Measurements from ENCODE around the gene MAP10. TPM values are rescaled to one million over a fixed set of nuclear protein-coding genes. Genes with fewer than 3 reads are reported as not detected.
A peak's percentile ranks its signal among the peaks of the same experiment; 100 is the strongest.

Gene MAP10
- polyA plus RNA-seq, 1 donor: 2.8 TPM

DNA sequence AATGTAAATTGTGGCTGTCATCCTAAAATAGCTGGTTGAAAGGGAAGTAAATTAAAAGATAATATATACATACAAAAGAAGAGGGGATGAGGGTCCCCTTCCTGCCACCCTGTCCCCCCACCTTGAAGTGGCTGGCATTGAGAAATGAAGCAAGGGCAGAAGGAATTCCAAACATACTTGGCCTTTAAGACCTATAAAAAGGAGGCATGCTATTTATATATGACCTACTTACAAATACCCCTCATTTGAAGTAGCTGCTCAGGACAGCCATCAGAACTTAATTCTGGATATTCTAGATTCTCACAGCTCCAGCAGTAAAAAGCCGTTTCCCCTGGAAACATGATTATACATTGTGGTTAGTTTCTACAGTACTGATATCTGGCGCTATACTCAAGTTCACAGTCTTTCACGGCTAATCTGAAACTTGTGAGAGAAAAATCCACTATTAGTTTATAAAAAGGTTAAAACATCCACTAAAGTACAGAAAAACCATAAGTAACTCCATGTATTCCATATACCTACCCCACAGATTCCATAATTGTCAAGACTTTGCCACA lies 9.6 kb upstream of the MAP10 start:
- WGBS (ENCODE audit: insufficient coverage, low lambda C conversion rate): no CpG with 5 or more reads among the region's 3 CpGs
- DNase-seq: no peak
- Histone ChIP-seq H3K9me3 (ENCODE audit: control insufficient read depth, low read depth, low read length) (no peaks in the 10 kb centered on the region), H3K4me3 (ENCODE audit: low read length) (no peak overlapping the region), H3K36me3 (ENCODE audit: control insufficient read depth, insufficient read depth, low read length) (no peaks in the 10 kb centered on the region), H3K27ac (ENCODE audit: low read length) (no peak overlapping the region), H3K27me3 (ENCODE audit: control insufficient read depth, insufficient read depth, low read length) (no peaks in the 10 kb centered on the region), H3K4me1 (ENCODE audit: control insufficient read depth, insufficient read depth, low read length) (peaks cover 1% of the 10 kb centered on the region)

DNA sequence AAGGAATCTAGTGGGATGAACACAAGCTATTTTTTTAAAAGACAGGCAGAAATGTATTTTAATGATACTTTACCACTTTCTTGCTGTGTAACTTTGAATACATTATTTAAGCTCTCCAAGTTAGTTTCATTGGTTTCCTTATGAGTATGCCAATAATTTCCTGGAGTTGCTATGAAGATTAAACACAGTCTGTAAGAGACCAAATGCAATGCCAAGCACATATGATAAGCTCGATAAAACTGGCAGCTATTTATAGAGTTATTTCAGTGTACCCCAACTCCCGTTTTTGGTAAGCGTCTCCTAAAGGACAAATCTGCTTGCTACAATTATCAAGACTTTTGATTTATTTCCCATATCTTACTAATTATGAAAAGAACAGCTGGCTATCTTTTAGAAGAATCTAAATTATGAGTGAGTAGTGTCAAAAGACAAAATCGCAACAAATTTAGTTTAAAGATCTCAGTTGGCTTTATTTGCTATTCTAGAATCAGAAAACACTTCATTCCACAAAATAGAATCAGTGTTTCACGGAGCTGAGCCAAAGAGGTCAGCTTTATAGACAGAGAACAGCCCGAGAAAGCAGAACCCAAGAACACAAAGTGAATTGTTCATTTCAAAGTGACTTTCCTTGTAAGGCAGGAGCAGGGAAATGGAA lies 7.2 kb upstream of the MAP10 start:
- no peaks in the 10 kb centered on the region for H3K27me3 ChIP-seq (ENCODE audit: control insufficient read depth, insufficient read depth, low read length)
- DNase-seq: no peak
- WGBS (ENCODE audit: insufficient coverage, low lambda C conversion rate): 92% methylated on average over 2 of the region's 6 CpGs

DNA sequence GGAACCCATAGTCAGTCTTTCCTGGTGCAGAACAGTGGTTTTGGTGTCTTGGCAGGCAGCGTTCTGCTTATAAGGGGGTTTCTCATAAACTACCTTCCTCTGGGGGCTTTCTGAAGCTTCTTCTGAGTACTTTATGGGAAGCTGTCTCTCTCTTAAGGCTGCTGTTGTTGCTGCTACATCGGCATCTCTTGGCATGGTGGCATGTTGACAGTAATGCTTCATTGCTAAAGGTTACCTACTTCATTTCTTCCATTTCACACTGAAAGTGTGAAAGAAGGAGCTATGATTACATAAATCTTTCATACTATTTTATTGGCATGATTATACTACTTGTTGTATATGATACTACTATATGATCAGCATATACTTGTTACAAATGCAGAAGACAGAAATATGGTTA lies 6.3 kb upstream of the MAP10 start:
- no peaks in the 10 kb centered on the region for H3K9me3 ChIP-seq (ENCODE audit: control insufficient read depth, low read depth, low read length)
- no peak overlapping the region for H3K4me3 ChIP-seq (ENCODE audit: low read length)
- no peak overlapping the region for H3K27ac ChIP-seq (ENCODE audit: low read length)
- no peaks in the 10 kb centered on the region for H3K4me1 ChIP-seq (ENCODE audit: control insufficient read depth, insufficient read depth, low read length)
- no peak for DNase-seq
- no peaks in the 10 kb centered on the region for H3K27me3 ChIP-seq (ENCODE audit: control insufficient read depth, insufficient read depth, low read length)
- WGBS (ENCODE audit: insufficient coverage, low lambda C conversion rate): no CpG with 5 or more reads among the region's 2 CpGs
- no peaks in the 10 kb centered on the region for H3K36me3 ChIP-seq (ENCODE audit: control insufficient read depth, insufficient read depth, low read length)

More for the DNA sequence above, 7.2 kb upstream of the MAP10 start:
- H3K9me3 ChIP-seq (ENCODE audit: control insufficient read depth, low read depth, low read length): no peaks in the 10 kb centered on the region
- H3K27ac ChIP-seq (ENCODE audit: low read length): no peak overlapping the region
- H3K4me3 ChIP-seq (ENCODE audit: low read length): no peak overlapping the region
- H3K36me3 ChIP-seq (ENCODE audit: control insufficient read depth, insufficient read depth, low read length): no peaks in the 10 kb centered on the region
- no peaks in the 10 kb centered on the region for H3K4me1 ChIP-seq (ENCODE audit: control insufficient read depth, insufficient read depth, low read length)

DNA sequence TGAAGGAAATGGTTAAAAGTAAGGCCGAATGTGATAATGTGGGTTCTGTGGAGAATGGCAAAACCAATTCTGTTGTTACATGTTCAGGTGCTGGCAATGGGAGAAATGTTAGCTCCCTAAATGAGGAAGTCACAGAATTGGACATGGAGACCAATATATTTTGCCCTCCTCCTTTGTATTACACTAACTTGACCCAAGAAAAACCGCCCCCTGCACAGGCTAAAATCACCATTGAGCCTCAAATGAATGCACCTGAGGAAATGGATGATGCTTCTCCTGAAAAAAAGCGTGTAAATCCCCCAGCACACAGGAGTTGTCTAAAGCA lies 932 bp downstream of the MAP10 start:
- WGBS (ENCODE audit: insufficient coverage, low lambda C conversion rate): 90% methylated on average over 2 of the region's 3 CpGs
- peaks cover 8% of the 10 kb centered on the region for H3K9me3 ChIP-seq (ENCODE audit: control insufficient read depth, low read depth, low read length)
- no peaks in the 10 kb centered on the region for H3K36me3 ChIP-seq (ENCODE audit: control insufficient read depth, insufficient read depth, low read length)
- peaks cover 6% of the 10 kb centered on the region for H3K4me1 ChIP-seq (ENCODE audit: control insufficient read depth, insufficient read depth, low read length)
- H3K27me3 ChIP-seq (ENCODE audit: control insufficient read depth, insufficient read depth, low read length): no peaks in the 10 kb centered on the region
- H3K27ac ChIP-seq (ENCODE audit: low read length): no peak overlapping the region
- DNase-seq: no peak
- peak overlapping the region; percentile 91 for H3K4me3 ChIP-seq (ENCODE audit: low read length)

DNA sequence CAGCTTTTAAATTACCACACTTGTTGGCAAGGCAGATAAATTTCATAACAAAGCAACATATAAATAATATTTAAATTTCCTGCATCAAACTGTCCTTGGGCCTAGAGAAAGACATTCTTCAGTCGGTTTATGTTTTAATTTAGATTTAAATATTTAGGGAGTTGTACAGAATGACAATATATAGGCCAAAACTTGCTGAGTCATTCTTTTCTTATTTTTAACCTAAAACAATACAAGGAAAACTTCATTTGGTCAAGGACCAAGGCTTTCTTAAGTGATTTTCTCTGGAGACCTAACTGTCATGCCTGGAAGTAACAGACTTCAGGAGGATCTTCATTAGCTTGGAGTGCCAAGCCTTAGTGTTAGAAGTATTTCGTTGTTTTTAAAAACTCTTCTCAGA lies 5.6 kb downstream of the MAP10 start:
- no CpG with 5 or more reads among the region's 2 CpGs for WGBS (ENCODE audit: insufficient coverage, low lambda C conversion rate)
- H3K36me3 ChIP-seq (ENCODE audit: control insufficient read depth, insufficient read depth, low read length): no peaks in the 10 kb centered on the region
- peaks cover under 1% of the 10 kb centered on the region for H3K9me3 ChIP-seq (ENCODE audit: control insufficient read depth, low read depth, low read length)
- no peak for DNase-seq
- H3K27me3 ChIP-seq (ENCODE audit: control insufficient read depth, insufficient read depth, low read length): no peaks in the 10 kb centered on the region
- H3K4me3 ChIP-seq (ENCODE audit: low read length): no peak overlapping the region
- H3K27ac ChIP-seq (ENCODE audit: low read length): no peak overlapping the region
- no peaks in the 10 kb centered on the region for H3K4me1 ChIP-seq (ENCODE audit: control insufficient read depth, insufficient read depth, low read length)

DNA sequence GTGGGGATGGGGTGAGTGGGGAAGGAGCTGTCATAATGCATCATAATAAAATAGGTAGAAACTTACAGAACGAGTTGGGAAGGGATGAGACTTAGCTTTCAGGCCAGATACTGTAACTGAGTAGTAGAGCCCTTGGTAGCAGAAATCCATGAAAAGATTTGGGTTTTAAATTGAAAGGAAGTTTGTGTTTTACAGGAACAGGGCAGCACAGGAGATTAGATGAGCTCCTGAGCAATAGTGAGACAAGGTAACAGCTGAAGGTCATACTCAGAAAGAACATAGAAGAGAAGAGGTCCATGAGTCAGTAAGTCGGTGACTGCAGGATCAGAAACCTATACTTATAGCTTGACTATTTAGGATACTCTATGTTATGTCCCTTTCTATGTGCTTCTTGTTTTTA lies 7.3 kb downstream of the MAP10 start:
- H3K4me3 ChIP-seq (ENCODE audit: low read length): no peak overlapping the region
- WGBS (ENCODE audit: insufficient coverage, low lambda C conversion rate): no CpG with 5 or more reads among the region's 2 CpGs
- no peaks in the 10 kb centered on the region for H3K36me3 ChIP-seq (ENCODE audit: control insufficient read depth, insufficient read depth, low read length)
- no peaks in the 10 kb centered on the region for H3K27me3 ChIP-seq (ENCODE audit: control insufficient read depth, insufficient read depth, low read length)
- no peak for DNase-seq
- H3K4me1 ChIP-seq (ENCODE audit: control insufficient read depth, insufficient read depth, low read length): no peaks in the 10 kb centered on the region
- H3K27ac ChIP-seq (ENCODE audit: low read length): no peak overlapping the region
- no peaks in the 10 kb centered on the region for H3K9me3 ChIP-seq (ENCODE audit: control insufficient read depth, low read depth, low read length)

DNA sequence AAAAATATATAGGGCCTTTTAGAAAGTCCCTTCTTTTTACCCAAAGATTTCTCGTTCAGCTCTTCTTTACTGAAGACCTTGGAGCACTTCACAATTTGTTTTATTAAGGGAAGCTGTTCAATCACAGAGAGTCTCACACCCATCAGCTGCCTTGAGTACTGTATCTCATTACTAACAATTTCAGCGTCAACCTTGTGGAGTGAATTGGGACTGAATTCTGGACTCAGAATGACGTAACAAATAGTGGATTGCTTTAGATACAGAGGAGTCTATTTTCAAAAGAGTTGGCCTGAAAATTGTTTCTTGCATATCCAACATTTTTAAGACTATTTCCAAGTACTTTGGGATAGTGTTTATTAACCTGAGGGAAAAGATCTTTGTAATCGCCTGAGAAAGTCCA lies 7.9 kb downstream of the MAP10 start:
- Histone ChIP-seq H3K4me3 (ENCODE audit: low read length) (no peak overlapping the region), H3K4me1 (ENCODE audit: control insufficient read depth, insufficient read depth, low read length) (no peaks in the 10 kb centered on the region), H3K27ac (ENCODE audit: low read length) (no peak overlapping the region), H3K27me3 (ENCODE audit: control insufficient read depth, insufficient read depth, low read length) (no peaks in the 10 kb centered on the region), H3K9me3 (ENCODE audit: control insufficient read depth, low read depth, low read length) (no peaks in the 10 kb centered on the region), H3K36me3 (ENCODE audit: control insufficient read depth, insufficient read depth, low read length) (no peaks in the 10 kb centered on the region)
- WGBS (ENCODE audit: insufficient coverage, low lambda C conversion rate): 94% methylated on average over 2 of the region's 4 CpGs
- no peak for DNase-seq

DNA sequence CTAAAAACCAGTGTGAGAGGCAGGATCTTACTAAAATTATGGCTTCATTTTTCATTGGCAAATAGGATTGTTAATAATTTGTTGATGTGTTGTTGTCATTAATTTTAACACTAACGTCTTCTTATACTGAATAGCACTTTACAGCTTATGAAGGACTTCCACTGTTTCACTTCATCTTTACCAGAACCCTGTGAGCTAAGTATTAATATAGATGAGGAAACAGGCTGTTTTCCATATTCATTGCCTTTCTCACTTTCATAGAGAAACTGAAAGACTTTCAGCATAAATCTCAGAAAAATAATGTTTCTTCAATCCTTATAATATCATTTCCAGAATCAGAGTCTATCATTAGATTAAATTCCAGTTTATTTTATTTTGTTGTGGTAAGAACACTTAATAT lies 8.5 kb downstream of the MAP10 start:
- Histone ChIP-seq H3K27me3 (ENCODE audit: control insufficient read depth, insufficient read depth, low read length) (no peaks in the 10 kb centered on the region), H3K36me3 (ENCODE audit: control insufficient read depth, insufficient read depth, low read length) (no peaks in the 10 kb centered on the region), H3K4me3 (ENCODE audit: low read length) (no peak overlapping the region), H3K27ac (ENCODE audit: low read length) (no peak overlapping the region), H3K4me1 (ENCODE audit: control insufficient read depth, insufficient read depth, low read length) (no peaks in the 10 kb centered on the region), H3K9me3 (ENCODE audit: control insufficient read depth, low read depth, low read length) (no peaks in the 10 kb centered on the region)
- no peak for DNase-seq
- 60% methylated on average over 1 of the region's 1 CpG for WGBS (ENCODE audit: insufficient coverage, low lambda C conversion rate)

DNA sequence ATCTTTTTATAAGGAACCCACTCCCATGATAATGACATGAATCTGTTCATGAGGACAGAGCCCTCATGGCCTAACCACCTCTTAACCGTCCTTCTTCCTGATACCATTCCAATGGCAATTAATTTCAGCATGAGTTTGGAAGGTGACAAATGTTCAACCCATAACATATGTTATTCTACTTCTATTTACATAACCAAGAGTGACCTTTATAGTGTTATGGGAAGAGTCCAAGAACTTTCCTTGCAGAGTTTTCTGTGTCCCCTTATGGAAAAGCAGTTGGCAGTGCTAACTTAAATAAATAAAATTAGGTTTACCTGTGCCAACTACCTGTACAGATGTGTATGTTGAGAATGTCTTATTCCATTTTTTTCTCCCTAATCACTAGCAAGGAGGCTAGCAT lies 11.1 kb downstream of the MAP10 start:
- Histone ChIP-seq H3K4me3 (ENCODE audit: low read length) (no peak overlapping the region), H3K9me3 (ENCODE audit: control insufficient read depth, low read depth, low read length) (no peaks in the 10 kb centered on the region), H3K36me3 (ENCODE audit: control insufficient read depth, insufficient read depth, low read length) (no peaks in the 10 kb centered on the region), H3K27ac (ENCODE audit: low read length) (no peak overlapping the region), H3K4me1 (ENCODE audit: control insufficient read depth, insufficient read depth, low read length) (no peaks in the 10 kb centered on the region), H3K27me3 (ENCODE audit: control insufficient read depth, insufficient read depth, low read length) (no peaks in the 10 kb centered on the region)
- no peak for DNase-seq
- WGBS (ENCODE audit: insufficient coverage, low lambda C conversion rate): no CpG with 5 or more reads among the region's 1 CpG

DNA sequence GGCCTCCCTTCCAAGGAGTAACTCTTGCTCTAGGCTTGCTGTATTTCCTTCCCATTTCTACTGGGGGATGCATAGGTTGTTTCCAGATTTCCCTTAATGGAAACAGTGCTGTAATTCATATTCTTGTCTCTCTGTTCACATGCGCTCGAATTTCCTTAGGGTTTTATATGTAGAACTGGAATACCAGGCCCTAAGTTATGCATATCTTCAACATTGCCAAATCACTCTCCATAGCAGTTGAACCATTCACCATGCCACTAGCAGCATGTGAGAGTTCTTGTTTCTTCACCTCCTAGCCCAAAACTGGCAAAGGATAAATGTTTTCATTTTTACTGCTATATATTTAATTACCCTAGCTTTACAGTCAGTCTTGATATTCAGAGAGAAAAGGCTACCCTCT lies 12.8 kb downstream of the MAP10 start:
- no peaks in the 10 kb centered on the region for H3K36me3 ChIP-seq (ENCODE audit: control insufficient read depth, insufficient read depth, low read length)
- H3K9me3 ChIP-seq (ENCODE audit: control insufficient read depth, low read depth, low read length): no peaks in the 10 kb centered on the region
- H3K27ac ChIP-seq (ENCODE audit: low read length): no peak overlapping the region
- H3K4me3 ChIP-seq (ENCODE audit: low read length): no peak overlapping the region
- WGBS (ENCODE audit: insufficient coverage, low lambda C conversion rate): 80% methylated on average over 2 of the region's 2 CpGs
- no peaks in the 10 kb centered on the region for H3K4me1 ChIP-seq (ENCODE audit: control insufficient read depth, insufficient read depth, low read length)
- no peaks in the 10 kb centered on the region for H3K27me3 ChIP-seq (ENCODE audit: control insufficient read depth, insufficient read depth, low read length)
- no peak for DNase-seq

DNA sequence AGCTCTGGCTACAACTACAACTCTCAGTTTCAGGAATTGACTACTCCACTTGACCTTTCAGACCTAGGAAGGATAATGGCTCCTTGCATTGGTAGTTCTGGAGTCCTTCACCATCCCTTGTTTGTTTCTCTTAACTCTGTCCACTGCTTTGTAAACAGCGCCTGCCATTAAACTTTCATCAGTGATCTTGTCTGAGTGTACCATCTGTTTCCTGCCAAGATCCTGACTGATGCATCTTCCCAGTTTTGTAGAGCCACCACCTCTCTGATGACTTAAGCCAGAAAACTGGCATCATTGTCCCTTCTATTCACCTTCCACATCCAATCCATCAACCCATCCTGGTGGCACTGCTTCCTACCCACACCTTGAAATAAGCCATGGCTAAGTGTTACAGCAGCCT lies 15.2 kb downstream of the MAP10 start:
- Histone ChIP-seq H3K4me1 (ENCODE audit: control insufficient read depth, insufficient read depth, low read length) (no peaks in the 10 kb centered on the region), H3K27ac (ENCODE audit: low read length) (no peak overlapping the region), H3K36me3 (ENCODE audit: control insufficient read depth, insufficient read depth, low read length) (no peaks in the 10 kb centered on the region), H3K27me3 (ENCODE audit: control insufficient read depth, insufficient read depth, low read length) (no peaks in the 10 kb centered on the region), H3K4me3 (ENCODE audit: low read length) (no peak overlapping the region), H3K9me3 (ENCODE audit: control insufficient read depth, low read depth, low read length) (no peaks in the 10 kb centered on the region)
- WGBS (ENCODE audit: insufficient coverage, low lambda C conversion rate): no CpG with 5 or more reads among the region's 1 CpG
- DNase-seq: no peak

Measured in large intestine (tissue), 3 donors.